HL-60 (cell line): ENCODE data around the gene SFXN5.

ENCODE experiments used
- GABPA ChIP-seq: IDR thresholded peaks from 2 replicates; pipeline ENCODE4 v1.6.1; 2012; ENCODE audit warnings: low read depth
- POLR2AphosphoS5 ChIP-seq: IDR thresholded peaks from 2 replicates; pipeline ENCODE4 v1.6.1; 2012; ENCODE audit warnings: low read depth
- REST ChIP-seq: IDR thresholded peaks from 2 replicates; pipeline ENCODE4 v1.6.1; 2012; ENCODE audit warnings: low read depth; ENCODE audit not compliant: insufficient replicate concordance
- SPI1 ChIP-seq: IDR thresholded peaks from 2 replicates; pipeline ENCODE4 v1.6.1; 2012; ENCODE audit warnings: low read depth, mild to moderate bottlenecking, borderline replicate concordance
- TF ChIP-seq, protein P1 (sequence below): IDR thresholded peaks from one replicate; pipeline ENCODE4 v1.5.1; 2011; ENCODE audit warnings: low read length, control low read depth, inconsistent platforms; ENCODE audit not compliant: insufficient read depth

- no peak for TF ChIP-seq POLR2AphosphoS5
- TF ChIP-seq, protein P1, sequence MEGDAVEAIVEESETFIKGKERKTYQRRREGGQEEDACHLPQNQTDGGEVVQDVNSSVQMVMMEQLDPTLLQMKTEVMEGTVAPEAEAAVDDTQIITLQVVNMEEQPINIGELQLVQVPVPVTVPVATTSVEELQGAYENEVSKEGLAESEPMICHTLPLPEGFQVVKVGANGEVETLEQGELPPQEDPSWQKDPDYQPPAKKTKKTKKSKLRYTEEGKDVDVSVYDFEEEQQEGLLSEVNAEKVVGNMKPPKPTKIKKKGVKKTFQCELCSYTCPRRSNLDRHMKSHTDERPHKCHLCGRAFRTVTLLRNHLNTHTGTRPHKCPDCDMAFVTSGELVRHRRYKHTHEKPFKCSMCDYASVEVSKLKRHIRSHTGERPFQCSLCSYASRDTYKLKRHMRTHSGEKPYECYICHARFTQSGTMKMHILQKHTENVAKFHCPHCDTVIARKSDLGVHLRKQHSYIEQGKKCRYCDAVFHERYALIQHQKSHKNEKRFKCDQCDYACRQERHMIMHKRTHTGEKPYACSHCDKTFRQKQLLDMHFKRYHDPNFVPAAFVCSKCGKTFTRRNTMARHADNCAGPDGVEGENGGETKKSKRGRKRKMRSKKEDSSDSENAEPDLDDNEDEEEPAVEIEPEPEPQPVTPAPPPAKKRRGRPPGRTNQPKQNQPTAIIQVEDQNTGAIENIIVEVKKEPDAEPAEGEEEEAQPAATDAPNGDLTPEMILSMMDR: no peak
- TF ChIP-seq REST: no peak
- TF ChIP-seq GABPA: no peak
- TF ChIP-seq SPI1: no peak
These were observed 173.0 kb downstream of the SFXN5 start for GRCh38 chr2:72898585-72898906.
